Measurements from ENCODE around the gene PEA15. TPM values are rescaled to one million over a fixed set of nuclear protein-coding genes. Genes with fewer than 3 reads are reported as not detected.

PEA15 gene
- total RNA-seq, 2 donors from 2014 or later, result 19.6 to 21.6 TPM

GRCh38 chr1:160261893-160262794 is 57.0 kb downstream of the PEA15 start, which contains the start of gene DCAF8:
DCAF8 (minus strand) TSS chr1:160262549; CDS start chr1:160244008, 18,541 bp downstream.
- H3K4me1 Mint-ChIP-seq, result peaks cover 37% of the 10 kb centered on the region

DNA sequence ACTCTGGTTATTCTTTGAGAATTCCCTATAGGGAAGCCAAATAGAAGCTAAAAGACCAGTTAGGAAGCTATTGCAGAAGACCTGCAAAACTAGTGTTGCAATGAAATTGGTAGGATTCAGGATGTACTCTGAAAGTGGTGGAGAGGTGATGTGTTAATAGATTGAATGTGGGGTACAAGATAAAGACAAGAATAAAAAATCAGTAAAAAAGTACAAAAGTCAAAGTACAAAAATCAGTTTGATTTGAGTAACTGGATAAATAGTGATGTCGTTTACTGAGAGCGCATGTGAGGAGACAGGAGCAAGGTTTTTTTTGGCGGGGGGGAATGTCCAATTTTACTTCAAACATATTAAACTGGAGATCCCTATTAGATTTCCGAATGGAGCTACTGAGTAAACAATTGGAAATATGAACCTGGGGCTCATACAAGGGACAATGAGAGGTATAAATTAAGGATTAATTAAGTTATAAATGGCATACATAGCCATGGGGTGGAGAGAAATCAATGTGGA is 59.7 kb downstream of the PEA15 start:
- H3K4me1 Mint-ChIP-seq, result peaks cover 27% of the 10 kb centered on the region
- H3K27me3 Mint-ChIP-seq, result no peaks in the 10 kb centered on the region
- peak overlapping the region; percentile 100 for H3K27ac Mint-ChIP-seq
- DNase-seq (no peak), ATAC-seq (no peak)
- H3K36me3 Mint-ChIP-seq (ENCODE audit: low read depth), result peaks cover 3% of the 10 kb centered on the region
- no peaks in the 10 kb centered on the region for H3K9me3 ChIP-seq (ENCODE audit: control insufficient read depth, low read length, poor library complexity, severe bottlenecking)
- H3K4me3 Mint-ChIP-seq, result no peak overlapping the region

More at GRCh38 chr1:160261893-160262794, 57.0 kb downstream of the PEA15 start, which contains the start of gene DCAF8:
- H3K27me3 Mint-ChIP-seq, result no peaks in the 10 kb centered on the region
- H3K36me3 Mint-ChIP-seq (ENCODE audit: low read depth), result peaks cover 6% of the 10 kb centered on the region
- peak within 1 kb of the TSS; percentile 99 for H3K4me3 Mint-ChIP-seq
- H3K9me3 ChIP-seq (ENCODE audit: control insufficient read depth, low read length, poor library complexity, severe bottlenecking), result no peaks in the 10 kb centered on the region
- H3K27ac Mint-ChIP-seq, result peak within 1 kb of the TSS; percentile 100
- ATAC-seq, result peak; percentile 87
- DNase-seq, result peak; percentile 92 to 97 (median 94)

Other genes with a start within 250 kb of the PEA15 start
- gene PIGM, start 173.4 kb upstream of the PEA15 start, total RNA-seq, result 1 to 10 TPM; 2.7 to 3.0 TPM
- not detected for gene KCNJ10, start 135.2 kb upstream of the PEA15 start, total RNA-seq
- gene KCNJ9, start 123.8 kb upstream of the PEA15 start, total RNA-seq, result not detected
- 10 to 100 TPM; 29.3 to 36.8 TPM for gene IGSF8, start 106.8 kb upstream of the PEA15 start, total RNA-seq
- gene ATP1A2, start 89.6 kb upstream of the PEA15 start, total RNA-seq, result not detected
- gene ATP1A4, start 53.8 kb upstream of the PEA15 start, total RNA-seq, result under 1 TPM in 1 of 2 donors, not detected in 1; 0.27 TPM
- not detected for gene CASQ1, start 14.8 kb upstream of the PEA15 start, total RNA-seq
- 100 to 1,000 TPM; 167 to 178 TPM for gene DCAF8, start 57.2 kb downstream of the PEA15 start, total RNA-seq
- gene PEX19, start 79.7 kb downstream of the PEA15 start, total RNA-seq, result 10 to 100 TPM; 28.9 to 34.7 TPM
- 100 to 1,000 TPM; 122 to 143 TPM for gene COPA, start 137.9 kb downstream of the PEA15 start, total RNA-seq
- gene NCSTN, start 138.0 kb downstream of the PEA15 start, total RNA-seq, result 10 to 100 TPM; 63.3 to 65.6 TPM
- under 1 TPM; 0.17 to 0.21 TPM for gene NHLH1, start 161.7 kb downstream of the PEA15 start, total RNA-seq
- gene VANGL2, start 195.2 kb downstream of the PEA15 start, total RNA-seq, result not detected